SK-N-SH (cell line): ENCODE measurements around the gene GOLM1. TPM values are rescaled to one million over a fixed set of nuclear protein-coding genes. Genes with fewer than 3 reads are reported as not detected.

Experiments used
- CTCF ChIA-PET: fragments of 300-600, 350-600 bp; formaldehyde crosslinking; extraction: SDS; loops from one replicate; lab custom pipeline; 2021; lab: Yijun Ruan, JAX
- POLR2A ChIA-PET: fragments of 350-600 bp; sonication (Branson Sonifier 250); formaldehyde crosslinking; extraction: SDS; loops from one replicate; lab custom pipeline; 2020; ENCODE audit warnings: antibody characterized with exemption, inconsistent platforms; lab: Yijun Ruan, JAX
- DNase-seq: peaks from one replicate; pipeline ENCODE4 v3.0.0; 2012
- H2AFZ ChIP-seq: fragments of 200-600 bp; sonication (generic); 2 replicates; pipeline ENCODE4 v1.8.1; 2016; ENCODE audit warnings: antibody characterized with exemption, mild to moderate bottlenecking, low read depth
- H3F3A ChIP-seq: fragments of 200-600 bp; sonication (generic); replicated peaks from 2 replicates; pipeline ENCODE3; 2016; ENCODE audit warnings: antibody characterized with exemption, mild to moderate bottlenecking; ENCODE audit not compliant: insufficient read depth
- H3K27ac ChIP-seq, 2 experiments: fragments of 200-500 bp in 1 of 2; fragments of 200-600 bp in 1 of 2; sonication (Bioruptor generic) in 1 of 2; sonication (generic), shearing (Covaris generic) in 1 of 2; 2 replicates each; pipeline versions ENCODE4 v1.5.1 to v1.6.1; 2014 to 2016; ENCODE audit warnings: low read depth in 2 of 2, inconsistent platforms in 1 of 2, low read length in 1 of 2, mild to moderate bottlenecking in 1 of 2, mixed read lengths in 1 of 2
- H3K27me3 ChIP-seq: fragments of 200-600 bp; sonication (generic), shearing (Covaris generic); 2 replicates; pipeline ENCODE4 v1.6.1; 2016; ENCODE audit warnings: mixed run types; ENCODE audit not compliant: insufficient read depth
- H3K36me3 ChIP-seq, 2 experiments: fragments of 200-500 bp in 1 of 2; fragments of 200-600 bp in 1 of 2; sonication (Bioruptor generic) in 1 of 2; sonication (generic) in 1 of 2; replicated peaks in 1 of 2; 2 replicates each; pipeline versions ENCODE3 to v1.5.1; 2014 to 2016; ENCODE audit warnings: low read length in 1 of 2, mild to moderate bottlenecking in 1 of 2; ENCODE audit not compliant: insufficient read depth in 2 of 2, control insufficient read depth in 1 of 2
- H3K4me1 ChIP-seq, 2 experiments: fragments of 200-500 bp in 1 of 2; fragments of 200-600 bp in 1 of 2; sonication (Bioruptor generic) in 1 of 2; sonication (generic), shearing (Covaris generic) in 1 of 2; 2 replicates each; pipeline versions ENCODE4 v1.5.1 to v1.6.1; 2014 to 2016; ENCODE audit warnings: low read depth in 1 of 2, low read length in 1 of 2, mixed run types in 1 of 2; ENCODE audit not compliant: insufficient read depth in 2 of 2, control insufficient read depth in 1 of 2
- H3K4me2 ChIP-seq: fragments of 200-600 bp; sonication (generic), shearing (Covaris generic); 2 replicates; pipeline ENCODE4 v1.6.1; 2017; ENCODE audit warnings: mixed run types
- H3K4me3 ChIP-seq, 2 experiments: fragments of 200-500 bp in 1 of 2; fragments of 200-600 bp in 1 of 2; sonication (Bioruptor generic) in 1 of 2; sonication (generic), shearing (Covaris generic) in 1 of 2; 2 replicates each; pipeline versions ENCODE4 v1.5.1 to v1.8.1; 2014 to 2016; ENCODE audit warnings: low read depth in 2 of 2, inconsistent platforms in 1 of 2, low read length in 1 of 2, mild to moderate bottlenecking in 1 of 2, mixed read lengths in 1 of 2, moderate library complexity in 1 of 2
- H3K79me2 ChIP-seq: fragments of 200-600 bp; sonication (generic); 2 replicates; pipeline ENCODE4 v1.8.1; 2017; ENCODE audit warnings: mild to moderate bottlenecking; ENCODE audit not compliant: insufficient read depth
- H3K9ac ChIP-seq: fragments of 200-600 bp; sonication (generic); 2 replicates; pipeline ENCODE4 v1.6.1; 2017; ENCODE audit warnings: mixed run types
- H3K9me2 ChIP-seq: fragments of 200-600 bp; sonication (generic); 2 replicates; pipeline ENCODE4 v1.6.1; 2017; ENCODE audit warnings: mixed run types
- H3K9me3 ChIP-seq: fragments of 200-600 bp; sonication (generic); 2 replicates; pipeline ENCODE4 v1.6.1; 2017; ENCODE audit warnings: mixed run types, mild to moderate bottlenecking, moderate library complexity
- H4K20me1 ChIP-seq: fragments of 200-600 bp; sonication (generic); 2 replicates; pipeline ENCODE4 v1.6.1; 2017; ENCODE audit warnings: mild to moderate bottlenecking, mixed run types; ENCODE audit not compliant: insufficient read depth
- CTCF ChIP-seq: fragments of 200-600 bp; sonication (generic); IDR thresholded peaks from 2 replicates; pipeline ENCODE4 v1.6.1; 2017; ENCODE audit warnings: antibody characterized with exemption, mild to moderate bottlenecking, moderate library complexity
- FOSL2 ChIP-seq: IDR thresholded peaks from 2 replicates; pipeline ENCODE4 v1.4.0; 2012; ENCODE audit warnings: low read depth, mild to moderate bottlenecking, moderate library complexity, borderline replicate concordance
- FOXM1 ChIP-seq: IDR thresholded peaks from 2 replicates; pipeline ENCODE4 v1.4.0; 2012; ENCODE audit warnings: low read depth, mild to moderate bottlenecking
- GABPA ChIP-seq: IDR thresholded peaks from 2 replicates; pipeline ENCODE4 v1.4.0; 2012; ENCODE audit warnings: low read depth, mild to moderate bottlenecking
- IRF3 ChIP-seq: fragments of 150-350 bp; IDR thresholded peaks from 2 replicates; pipeline ENCODE4 v1.6.1; 2016; ENCODE audit warnings: mild to moderate bottlenecking, low read depth, low read length
- JUND ChIP-seq: IDR thresholded peaks from 2 replicates; pipeline ENCODE4 v1.4.0; 2012
- MXI1 ChIP-seq: IDR thresholded peaks from 2 replicates; pipeline ENCODE4 v1.6.1; 2012; ENCODE audit warnings: mild to moderate bottlenecking, low read depth, low read length, improper control_type of control experiment
- NFIC ChIP-seq: IDR thresholded peaks from 2 replicates; pipeline ENCODE4 v1.4.0; 2012; ENCODE audit warnings: borderline replicate concordance
- NRF1 ChIP-seq: IDR thresholded peaks from 2 replicates; pipeline ENCODE4 v1.6.1; 2012; ENCODE audit warnings: low read depth, mild to moderate bottlenecking, low read length
- RAD21 ChIP-seq: IDR thresholded peaks from 2 replicates; pipeline ENCODE4 v1.6.1; 2012; ENCODE audit warnings: mild to moderate bottlenecking, low read length
- REST ChIP-seq: IDR thresholded peaks from 2 replicates; pipeline ENCODE4 v1.6.1; 2012; ENCODE audit warnings: mild to moderate bottlenecking, low read depth, low read length, moderate library complexity
- SMC3 ChIP-seq: IDR thresholded peaks from 2 replicates; pipeline ENCODE4 v1.6.1; 2012; ENCODE audit warnings: low read depth, low read length, improper control_type of control experiment
- TAF1 ChIP-seq: IDR thresholded peaks from 2 replicates; pipeline ENCODE4 v1.6.1; 2012; ENCODE audit warnings: low read depth, mild to moderate bottlenecking, low read length, moderate library complexity, borderline replicate concordance
- TCF12 ChIP-seq: IDR thresholded peaks from 2 replicates; pipeline ENCODE4 v1.4.0; 2012
- TEAD4 ChIP-seq: IDR thresholded peaks from 2 replicates; pipeline ENCODE4 v1.4.0; 2012; ENCODE audit warnings: mild to moderate bottlenecking, borderline replicate concordance; ENCODE audit not compliant: insufficient read depth
- USF1 ChIP-seq: IDR thresholded peaks from 2 replicates; pipeline ENCODE4 v1.4.0; 2012; ENCODE audit warnings: low read depth, borderline replicate concordance
- USF2 ChIP-seq: fragments of 150-350 bp; IDR thresholded peaks from 2 replicates; pipeline ENCODE4 v1.6.1; 2017; ENCODE audit warnings: antibody characterized with exemption, low read length, low read depth, borderline replicate concordance
- YY1 ChIP-seq: IDR thresholded peaks from 2 replicates; pipeline ENCODE4 v1.4.0; 2012; ENCODE audit warnings: low read depth, mild to moderate bottlenecking
- ZBTB33 ChIP-seq: IDR thresholded peaks from 2 replicates; pipeline ENCODE4 v1.4.0; 2012; ENCODE audit warnings: low read depth, borderline replicate concordance
- WGBS: methylation state at CpG from one replicate; pipeline ENCODE4 v1.1.6; 2017; ENCODE audit warnings: low lambda C conversion rate; 5-methylcytosine and 5-hydroxymethylcytosine counted together
- polyA plus RNA-seq, 3 experiments: library from polyadenylated mRNA; depleted of rRNA; stranded (reverse); fragments of >200 nt; gene quantifications; 2 replicates each; pipeline ENCODE4 v1.2.3, GENCODE V29; 2012

Gene GOLM1
- polyA plus RNA-seq, 1 of the 3 experiments (the other 2 are of a cell fraction) = 69.8 TPM

GRCh38 chr9:85995097-85995496, 104.3 kb downstream of the GOLM1 start:
- H3K9me2 ChIP-seq = no peaks in the 10 kb centered on the region
- no peak for TF ChIP-seq FOSL2
- no peak for TF ChIP-seq RAD21
- H3K9ac ChIP-seq = no peak overlapping the region
- no peaks in the 10 kb centered on the region for H3F3A ChIP-seq
- H3K27me3 ChIP-seq = no peaks in the 10 kb centered on the region
- H3K4me3 ChIP-seq = no peak overlapping the region
- H3K27ac ChIP-seq = no peak overlapping the region
- H3K4me1 ChIP-seq = no peaks in the 10 kb centered on the region
- H2AFZ ChIP-seq = no peak overlapping the region
- CTCF ChIA-PET = no interaction called here
- DNase-seq = no peak
- H3K9me3 ChIP-seq = no peaks in the 10 kb centered on the region
- POLR2A ChIA-PET = no interaction called here
- no peaks in the 10 kb centered on the region for H4K20me1 ChIP-seq
- no peak overlapping the region for H3K4me2 ChIP-seq
- H3K79me2 ChIP-seq = no peaks in the 10 kb centered on the region
- H3K36me3 ChIP-seq = peaks cover 28 to 30% of the 10 kb centered on the region in 2 experiments

GRCh38 chr9:85994191-85994590, 105.2 kb downstream of the GOLM1 start:
- ChIA-PET POLR2A (interaction anchor here (0.5 kb wide), 1 partner anchor 126 kb away, joined by 4 read pairs; no protein-coding TSS in a partner anchor), CTCF (no interaction called here)
- 92% methylated on average over 2 of the region's 2 CpGs for WGBS
- TF ChIP-seq GABPA (no peak), NFIC (no peak), FOXM1 (no peak), IRF3 (no peak), TAF1 (no peak), USF2 (no peak), MXI1 (no peak), NRF1 (no peak), TCF12 (no peak), SMC3 (no peak), ZBTB33 (no peak), YY1 (no peak), USF1 (no peak), JUND (no peak), REST (no peak), TEAD4 (no peak), CTCF (no peak)

More at GRCh38 chr9:85994191-85994590, 105.2 kb downstream of the GOLM1 start:
- Histone ChIP-seq H3K4me2 (no peak overlapping the region), H4K20me1 (no peaks in the 10 kb centered on the region), H3K9ac (no peak overlapping the region), H3K9me3 (no peaks in the 10 kb centered on the region), H3K9me2 (no peaks in the 10 kb centered on the region), H2AFZ (no peak overlapping the region), H3K4me3 (no peak overlapping the region), H3K79me2 (no peaks in the 10 kb centered on the region), H3K4me1 (no peaks in the 10 kb centered on the region), H3K27ac (no peak overlapping the region), H3F3A (no peaks in the 10 kb centered on the region), H3K27me3 (no peaks in the 10 kb centered on the region), H3K36me3 (peaks cover 23 to 24% of the 10 kb centered on the region in 2 experiments)
- DNase-seq = no peak
